Adrenal gland (tissue), 12 donors: ENCODE data around the gene ALDH18A1. TPM values are rescaled to one million over a fixed set of nuclear protein-coding genes. Genes with fewer than 3 reads are reported as not detected.

Source experiments
- DNase-seq, 7 donors: peaks; one replicate each; pipeline ENCODE4 v3.0.0-alpha.2; 2019 to 2020
- H3K27ac ChIP-seq, 5 donors: fragments of 200-600 bp; sonication (generic) in 4 of 5; 1 replicate in 3 of 5; 2 replicates in 2 of 5; pipeline versions ENCODE4 v1.5.1 to v1.8.0; 2016 to 2020; ENCODE audit warnings: mild to moderate bottlenecking in 1 of 5
- H3K27me3 ChIP-seq: fragments of 200-600 bp; 2 replicates; pipeline ENCODE4 v1.8.0; 2021
- H3K36me3 ChIP-seq, 2 donors: fragments of 200-600 bp; replicated peaks in 1 of 2; 1 replicate in 1 of 2; 2 replicates in 1 of 2; pipeline versions ENCODE4 v1.5.1 to v1.8.0; 2018 to 2022
- H3K4me1 ChIP-seq, 2 donors: fragments of 200-600 bp; replicated peaks in 1 of 2; 1 replicate in 1 of 2; 2 replicates in 1 of 2; pipeline versions ENCODE4 v1.5.1 to v1.8.0; 2018 to 2021
- H3K4me3 ChIP-seq, 4 donors: fragments of 200-600 bp; sonication (generic) in 3 of 4; one replicate each; pipeline ENCODE4 v1.5.1; 2016 to 2018
- H3K9me3 ChIP-seq, 3 donors: fragments of 200-600 bp; sonication (generic) in 1 of 3; replicated peaks in 1 of 3; 1 replicate in 2 of 3; 2 replicates in 1 of 3; pipeline versions ENCODE4 v1.5.1 to v1.8.0; 2016 to 2021
- CTCF ChIP-seq, 6 experiments: fragments of 450-650 bp in 4 of 6; fragments of 200-600 bp in 2 of 6; sonication (generic) in 1 of 6; IDR thresholded peaks; 1 replicate in 5 of 6; 2 replicates in 1 of 6; pipeline versions ENCODE4 v1.5.1 to v1.8.0; 2016 to 2021; ENCODE audit warnings: antibody characterized with exemption in 6 of 6, mild to moderate bottlenecking in 2 of 6, moderate library complexity in 1 of 6
- POLR2A ChIP-seq, 2 donors: fragments of 450-650 bp; IDR thresholded peaks; one replicate each; pipeline ENCODE4 v1.6.1; 2017; ENCODE audit warnings: antibody characterized with exemption in 2 of 2, mild to moderate bottlenecking in 2 of 2, moderate library complexity in 1 of 2
- WGBS, 4 donors: extraction: QIAGEN DNeasy Blood & Tissue Kit in 2 of 4; methylation state at CpG; one replicate each; pipeline versions ENCODE4 v1.1.5 to v1.1.7; 2013 to 2017; 5-methylcytosine and 5-hydroxymethylcytosine counted together
- intact Hi-C, 2 donors: fragments of 100-400 bp; cut with DNase I; formaldehyde crosslinking; loops; one replicate each; pipeline versions ENCODE4 v1.14.1 to v1.15.0; 2022 to 2023
- polyA plus RNA-seq, 3 donors: library from polyadenylated mRNA; stranded (reverse); fragments of 200-250 nt in 2 of 3; fragments of 350-450 nt in 1 of 3; fragmentation: Illumina TruSeq in 1 of 3; extraction: RNeasy Lipid Tissue Mini Kit (QIAGEN cat#74804) in 1 of 3; gene quantifications; one replicate each; pipeline ENCODE4 v1.2.3, GENCODE V29; 2013 to 2014
- total RNA-seq, 9 donors: library from RNA; depleted of rRNA in 4 of 9; stranded (reverse); fragments of >200 nt in 4 of 9; fragments of 120-200 nt in 1 of 9; fragmentation: NEBNext Ultra II Directional in 1 of 9; extraction: Animal tissue kit (Norgen Biotek cat#: 25700) in 1 of 9; gene quantifications; one replicate each; pipeline versions ENCODE4 v1.1.0 to v1.2.4, GENCODE V29; 2013 to 2023
- donor health status: healthy with polysubstance abuse.
- donor health status: Bipolar disorder and iron deficiency.
- donor health status: DM: yes; HTN: yes; CAD: no.
- donor health status: DM: no; HTN: no; CAD: no.
- donor health status: DM: no; HTN: no; CAD: no.
- donor health status: DM: yes; HTN: yes; CAD: no.

Gene ALDH18A1
- total and polyA plus RNA-seq, 12 donors = 16.4 to 52.7 (median 39.8) TPM

- no peaks in the 10 kb centered on the region for H3K27me3 ChIP-seq
- no peak overlapping the region for H3K4me3 ChIP-seq
- H3K4me1 ChIP-seq = no peaks in the 10 kb centered on the region
- no peak overlapping the region for H3K27ac ChIP-seq
- WGBS, 4 donors = 64 to 73% (median 68%) methylated on average over 6 of the region's 6 CpGs
- TF ChIP-seq POLR2A (IDR thresholded peaks at IDR 0.05) (no peak), CTCF (IDR thresholded peaks at IDR 0.05) (no peak)
- intact Hi-C loops = loop anchor here (5.0 kb wide), 2 partner anchors 230 to 235 kb away; no protein-coding TSS in a partner anchor
- no peaks in the 10 kb centered on the region for H3K9me3 ChIP-seq
- peaks cover 0 to 14% of the 10 kb centered on the region in 2 donors for H3K36me3 ChIP-seq
- DNase-seq = no peak
These were observed 54.1 kb downstream of the ALDH18A1 start for GRCh38 chr10:95602382-95602781.

- peak; percentile 80 to 98 (median 93) for TF ChIP-seq CTCF (IDR thresholded peaks at IDR 0.05)
- no peak for TF ChIP-seq POLR2A (IDR thresholded peaks at IDR 0.05)
- intact Hi-C loops = loop anchor here (2.0 to 5.0 kb wide), 3 partner anchors 170 to 234 kb away; no protein-coding TSS in a partner anchor
- WGBS, 4 donors = 15 to 24% (median 20%) methylated on average over 6 of the region's 6 CpGs
- H3K36me3 ChIP-seq = peaks cover 0 to 6% of the 10 kb centered on the region in 2 donors
- H3K9me3 ChIP-seq = no peaks in the 10 kb centered on the region
- peak; percentile 80 to 92 (median 82) for DNase-seq
- no peak overlapping the region for H3K27ac ChIP-seq
- H3K4me3 ChIP-seq = no peak overlapping the region
- no peaks in the 10 kb centered on the region for H3K27me3 ChIP-seq
- H3K4me1 ChIP-seq = no peaks in the 10 kb centered on the region
These were observed 55.3 kb downstream of the ALDH18A1 start for GRCh38 chr10:95601116-95601719.

- DNase-seq = no peak
- no peaks in the 10 kb centered on the region for H3K36me3 ChIP-seq
- no peak for TF ChIP-seq CTCF (IDR thresholded peaks at IDR 0.05)
- no peak overlapping the region for H3K4me3 ChIP-seq
- no peaks in the 10 kb centered on the region for H3K27me3 ChIP-seq
- H3K4me1 ChIP-seq = no peaks in the 10 kb centered on the region
- H3K27ac ChIP-seq = no peak overlapping the region
- intact Hi-C loops = loop anchor here (2.0 to 5.0 kb wide), 3 partner anchors 169 to 233 kb away; no protein-coding TSS in a partner anchor
- no peaks in the 10 kb centered on the region for H3K9me3 ChIP-seq
- WGBS, 4 donors = 73 to 92% (median 82%) methylated on average over 4 of the region's 4 CpGs
These were observed 56.4 kb downstream of the ALDH18A1 start for GRCh38 chr10:95600158-95600557.

DNA sequence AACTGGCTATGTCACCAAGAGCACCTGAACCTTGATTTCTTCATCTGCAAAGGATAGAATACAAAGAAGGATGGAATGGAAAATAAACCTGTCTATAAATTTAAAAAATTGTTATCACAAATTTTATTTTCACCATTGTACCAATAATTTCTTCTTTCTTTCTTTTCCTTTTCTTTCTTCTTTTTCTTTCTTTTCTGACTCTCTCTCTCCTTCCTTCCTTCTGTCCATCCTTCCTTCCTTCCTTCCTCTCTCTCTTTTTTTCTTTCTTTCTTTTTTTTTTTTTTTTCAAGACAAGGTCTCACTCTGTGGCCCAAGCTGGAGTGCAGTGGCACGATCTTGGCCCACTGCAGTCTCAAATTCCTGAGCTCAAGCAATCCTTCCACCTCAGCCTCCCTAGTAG is 58.7 kb downstream of the ALDH18A1 start:
- Histone ChIP-seq H3K36me3 (no peaks in the 10 kb centered on the region), H3K9me3 (no peaks in the 10 kb centered on the region), H3K27ac (no peak overlapping the region), H3K27me3 (no peaks in the 10 kb centered on the region), H3K4me3 (no peak overlapping the region), H3K4me1 (no peaks in the 10 kb centered on the region)
- intact Hi-C loops = no loop called here
- WGBS, 4 donors = 89 to 95% (median 93%) methylated on average over 1 of the region's 1 CpG
- no peak for DNase-seq
- TF ChIP-seq CTCF (IDR thresholded peaks at IDR 0.05) = no peak
- TF ChIP-seq POLR2A (IDR thresholded peaks at IDR 0.05) = no peak
